G401 (cell line): ENCODE measurements around the gene C14orf180. TPM values are rescaled to one million over a fixed set of nuclear protein-coding genes. Genes with fewer than 3 reads are reported as not detected.

Experiments used
- DNase-seq: peaks from one replicate; pipeline ENCODE4 v3.0.0-alpha.2; 2015; ENCODE audit warnings: low spot score
- in situ Hi-C: cut with HindIII; loops from 2 replicates; pipeline ENCODE4 v1.10.0; 2016; ENCODE audit warnings: low sequenced_read_pairs, mixed read lengths
- total RNA-seq: library from RNA; depleted of rRNA; stranded (reverse); fragments of >200 nt; shearing (Covaris generic); gene quantifications from 2 replicates; pipeline ENCODE4 v1.2.3, GENCODE V29; 2014; rRNA removed

C14orf180 gene
- not detected in 2 replicates for total RNA-seq

DNA sequence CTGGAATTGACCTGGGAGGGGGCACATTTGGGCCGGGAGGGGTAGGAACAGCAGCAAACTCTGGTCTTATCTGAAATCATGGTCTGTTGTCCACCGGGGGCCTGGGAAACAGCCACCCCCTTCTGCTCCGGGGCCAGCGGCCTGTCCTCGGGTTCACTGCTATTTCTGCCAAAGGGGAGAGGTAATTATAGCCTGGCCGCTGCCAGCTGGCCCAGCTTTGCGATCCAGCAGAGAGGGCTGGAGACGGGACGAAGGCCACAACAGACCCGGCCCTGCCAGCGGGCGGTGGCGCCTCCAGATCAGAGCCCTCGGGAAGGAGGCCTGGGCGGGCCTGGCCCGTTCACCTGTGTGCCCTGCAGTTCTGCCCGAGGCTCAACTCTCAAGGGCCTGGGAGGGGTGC lies at the start of gene C14orf180:
Gene C14orf180 (plus strand): TSS at position 258 of the 400 bp plus-strand sequence. CDS start 6,667 bp downstream, outside the sequence.
- in situ Hi-C loops = no loop called here

DNA sequence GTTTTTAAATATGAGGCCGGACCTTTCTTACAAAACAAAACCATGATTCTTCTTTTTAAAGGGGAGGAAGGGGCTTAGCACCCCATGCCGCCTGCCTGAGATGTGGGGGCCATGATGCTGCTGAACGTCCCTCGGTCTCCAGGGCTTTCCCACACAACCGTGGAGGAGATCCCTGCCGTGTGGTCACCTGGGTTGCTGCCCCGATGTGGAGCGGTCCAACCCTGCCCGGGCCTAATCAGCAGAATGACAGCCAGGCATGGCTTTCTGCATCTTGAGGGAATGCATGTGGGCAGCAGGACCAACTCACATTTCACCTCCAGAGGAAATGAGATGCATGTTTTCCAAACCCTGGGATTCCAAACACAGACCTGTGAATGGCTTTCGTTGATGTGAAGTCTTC lies 48.9 kb upstream of the C14orf180 start:
- in situ Hi-C loops = no loop called here
- DNase-seq = no peak

More for the DNA sequence above, at the start of gene C14orf180:
- no peak for DNase-seq

DNA sequence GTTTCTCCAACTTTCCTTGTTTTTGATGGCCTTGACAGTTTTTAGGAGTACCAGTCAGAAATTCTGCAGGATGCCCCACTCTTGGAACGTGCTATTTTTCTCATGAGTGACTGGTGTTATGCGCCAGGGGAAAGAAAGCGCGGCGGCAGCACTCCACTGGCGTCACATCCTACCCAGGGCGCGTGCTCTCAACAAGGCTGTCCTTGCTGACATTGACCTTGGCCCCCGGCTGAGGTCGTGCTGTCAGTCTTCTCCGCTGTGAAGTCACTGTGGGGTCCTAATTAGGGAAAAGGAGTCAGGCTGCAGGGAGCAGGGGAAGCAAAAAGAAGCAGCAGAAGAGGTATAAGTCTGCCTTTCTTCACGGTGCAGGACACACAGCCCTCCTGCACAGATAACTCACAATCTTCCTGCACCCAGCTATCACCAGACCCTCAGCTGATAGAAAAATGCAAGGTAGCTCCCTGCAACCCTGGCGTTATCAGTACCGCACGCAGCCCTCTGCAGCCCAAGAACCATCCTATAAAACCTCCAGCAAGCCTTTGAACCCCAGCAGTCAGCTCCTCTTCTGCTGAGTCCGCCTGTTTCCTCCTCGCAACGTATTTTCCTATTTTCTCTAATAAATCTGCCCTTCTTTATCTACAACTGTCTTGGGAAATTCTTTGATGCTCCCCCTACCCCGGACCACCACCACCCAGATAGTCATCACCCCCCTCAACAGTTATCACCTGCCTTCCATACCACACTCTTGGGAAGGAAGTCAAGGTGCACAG lies 48.0 kb upstream of the C14orf180 start:
- DNase-seq = no peak
- in situ Hi-C loops = no loop called here

DNA sequence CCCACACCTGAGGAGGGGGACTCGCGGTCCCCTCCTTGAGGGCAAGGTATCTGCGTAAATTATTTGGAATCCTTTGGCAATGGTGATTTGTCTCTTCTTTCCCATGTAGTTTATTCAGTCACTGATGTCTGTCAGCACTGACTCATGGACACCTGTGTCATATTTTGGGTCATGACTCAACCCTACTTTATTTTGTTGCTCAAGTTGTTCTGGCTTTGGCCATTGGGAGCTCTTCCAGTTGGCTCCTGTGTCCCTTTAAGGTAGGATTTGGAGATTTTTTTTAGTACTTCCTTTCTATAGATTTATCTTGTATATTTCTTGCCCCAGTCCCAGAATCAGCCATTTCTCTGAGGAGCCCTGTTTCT lies 47.4 kb upstream of the C14orf180 start:
- no peak for DNase-seq
- in situ Hi-C loops = no loop called here

- in situ Hi-C loops = no loop called here
- no peak for DNase-seq
Observed at GRCh38 chr14:104534036-104534435, 45.5 kb upstream of the C14orf180 start.

- no peak for DNase-seq
- in situ Hi-C loops = no loop called here
Observed at GRCh38 chr14:104536942-104537612, 42.5 kb upstream of the C14orf180 start.

- in situ Hi-C loops = no loop called here
- DNase-seq = no peak
Observed at GRCh38 chr14:104537613-104537988, 42.0 kb upstream of the C14orf180 start.

GRCh38 chr14:104541905-104542465 lies 37.6 kb upstream of the C14orf180 start:
- in situ Hi-C loops = no loop called here
- DNase-seq = no peak

GRCh38 chr14:104542871-104543830 lies 36.4 kb upstream of the C14orf180 start:
- no peak for DNase-seq
- in situ Hi-C loops = no loop called here

- DNase-seq = no peak
- in situ Hi-C loops = no loop called here
Observed at GRCh38 chr14:104544362-104544961, 35.1 kb upstream of the C14orf180 start.

GRCh38 chr14:104545151-104545941 lies 34.2 kb upstream of the C14orf180 start:
- DNase-seq = peak; percentile 68
- in situ Hi-C loops = no loop called here

- in situ Hi-C loops = no loop called here
- no peak for DNase-seq
Observed at GRCh38 chr14:104545942-104546501, 33.5 kb upstream of the C14orf180 start.

DNA sequence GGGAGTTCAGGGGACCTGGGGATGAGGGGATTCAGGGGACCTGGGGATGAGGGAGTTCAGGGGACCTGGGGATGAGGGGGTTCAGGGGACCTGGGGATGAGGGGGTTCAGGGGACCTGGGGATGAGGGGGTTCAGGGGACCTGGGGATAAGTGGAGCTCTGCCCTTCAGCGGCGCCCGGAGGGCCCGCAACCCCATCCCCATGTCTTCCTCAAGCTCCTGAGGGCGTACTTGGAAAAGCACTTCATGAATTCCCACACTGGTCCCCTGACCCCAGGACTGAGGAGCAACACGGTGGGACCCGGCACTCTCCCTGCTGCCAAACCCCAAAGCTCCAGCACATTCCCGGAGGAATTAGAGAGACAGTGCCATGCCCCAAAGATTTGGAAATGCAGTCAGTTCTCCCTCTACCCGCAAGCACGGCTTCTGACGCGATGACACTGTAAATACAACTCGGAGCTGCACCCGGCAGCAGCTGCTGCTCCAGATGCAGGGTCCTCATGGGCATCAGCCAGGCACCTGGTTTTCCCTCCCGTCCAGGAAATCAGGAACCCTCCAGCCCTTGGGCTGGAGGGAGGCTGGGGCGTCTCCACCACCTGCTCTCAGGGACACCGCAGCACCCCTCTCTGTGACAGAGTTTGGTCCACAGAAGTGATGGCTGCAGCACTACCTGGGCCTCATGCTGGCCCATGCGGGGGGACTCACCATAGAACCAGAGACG lies 32.8 kb upstream of the C14orf180 start:
- DNase-seq = no peak

GRCh38 chr14:104547310-104547997 lies 32.1 kb upstream of the C14orf180 start:
- in situ Hi-C loops = no loop called here
- DNase-seq = no peak

More for the DNA sequence above, 32.8 kb upstream of the C14orf180 start:
- in situ Hi-C loops = no loop called here

DNA sequence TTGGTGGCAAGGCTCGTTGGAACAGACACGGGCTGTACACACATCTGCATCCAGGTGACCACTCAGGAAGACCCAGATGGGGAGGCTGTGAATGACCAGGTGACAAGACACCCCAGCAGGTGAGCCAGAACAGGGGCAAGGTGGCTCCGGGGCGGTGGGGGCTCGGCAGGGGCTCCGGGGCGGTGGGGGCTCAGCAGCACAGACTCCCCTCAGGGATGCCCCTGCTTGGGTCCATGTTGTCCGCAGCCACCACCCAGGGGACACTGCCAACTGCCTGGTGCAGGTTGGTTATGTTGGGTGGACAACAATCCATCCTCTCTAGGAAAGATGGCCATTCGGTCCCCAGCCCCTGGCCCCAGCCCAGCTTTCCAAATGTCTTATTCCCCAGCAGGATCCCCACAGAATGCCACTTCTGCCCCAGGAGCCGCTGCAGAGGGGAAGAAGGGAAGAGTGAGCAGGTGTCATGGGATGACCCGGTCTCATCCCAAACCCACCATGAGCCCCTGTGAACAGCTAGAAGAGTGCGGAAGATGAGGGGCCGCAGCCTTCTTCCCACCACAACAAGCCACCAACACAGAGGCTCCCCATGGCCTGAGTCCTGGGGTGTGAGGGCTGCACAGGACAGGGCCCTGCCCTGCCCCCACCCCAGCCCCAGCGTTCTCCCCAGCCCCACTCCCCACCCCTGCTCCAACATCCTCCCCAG lies 31.4 kb upstream of the C14orf180 start:
- no peak for DNase-seq
- in situ Hi-C loops = no loop called here
